ENCODE data around the gene FLVCR1. TPM values are rescaled to one million over a fixed set of nuclear protein-coding genes. Genes with fewer than 3 reads are reported as not detected.

Gene FLVCR1
- total RNA-seq, 1 experiment from 2014 or later, result 30.8 TPM

GRCh38 chr1:212917134-212917485 is 59.0 kb downstream of the FLVCR1 start:
- Mint-ChIP-seq H3K4me1 (ENCODE audit: low read depth, unreplicated experiment) (peaks cover 15% of the 10 kb centered on the region), H3K4me3 (ENCODE audit: unreplicated experiment) (no peak overlapping the region), H3K9me3 (ENCODE audit: unreplicated experiment) (no peaks in the 10 kb centered on the region), H3K27ac (ENCODE audit: unreplicated experiment) (no peak overlapping the region), H3K36me3 (ENCODE audit: insufficient read depth, unreplicated experiment) (peaks cover 10% of the 10 kb centered on the region), H3K27me3 (ENCODE audit: insufficient read depth, unreplicated experiment) (no peaks in the 10 kb centered on the region)
- ChIA-PET CTCF (no interaction called here), POLR2A (no interaction called here)
- Histone ChIP-seq H3K9me3 (no peaks in the 10 kb centered on the region), H3K27me3 (replicated peaks; ENCODE audit: control insufficient read depth, insufficient read depth, low read length) (no peaks in the 10 kb centered on the region), H3K4me3 (ENCODE audit: low read depth, low read length) (no peak overlapping the region), H3K36me3 (ENCODE audit: control insufficient read depth, insufficient read depth, low read length) (no peaks in the 10 kb centered on the region), H3K4me1 (no peaks in the 10 kb centered on the region)
- intact Hi-C loops (cut with micrococcal nuclease; ENCODE audit: unreplicated experiment), result loop anchor here (5.0 kb wide), 1 partner anchor 80 kb away; no protein-coding TSS in a partner anchor
- no TSS peak for BruUV-seq (replicated peaks)
- DNase-seq, result no peak
- TF ChIP-seq, protein P1, sequence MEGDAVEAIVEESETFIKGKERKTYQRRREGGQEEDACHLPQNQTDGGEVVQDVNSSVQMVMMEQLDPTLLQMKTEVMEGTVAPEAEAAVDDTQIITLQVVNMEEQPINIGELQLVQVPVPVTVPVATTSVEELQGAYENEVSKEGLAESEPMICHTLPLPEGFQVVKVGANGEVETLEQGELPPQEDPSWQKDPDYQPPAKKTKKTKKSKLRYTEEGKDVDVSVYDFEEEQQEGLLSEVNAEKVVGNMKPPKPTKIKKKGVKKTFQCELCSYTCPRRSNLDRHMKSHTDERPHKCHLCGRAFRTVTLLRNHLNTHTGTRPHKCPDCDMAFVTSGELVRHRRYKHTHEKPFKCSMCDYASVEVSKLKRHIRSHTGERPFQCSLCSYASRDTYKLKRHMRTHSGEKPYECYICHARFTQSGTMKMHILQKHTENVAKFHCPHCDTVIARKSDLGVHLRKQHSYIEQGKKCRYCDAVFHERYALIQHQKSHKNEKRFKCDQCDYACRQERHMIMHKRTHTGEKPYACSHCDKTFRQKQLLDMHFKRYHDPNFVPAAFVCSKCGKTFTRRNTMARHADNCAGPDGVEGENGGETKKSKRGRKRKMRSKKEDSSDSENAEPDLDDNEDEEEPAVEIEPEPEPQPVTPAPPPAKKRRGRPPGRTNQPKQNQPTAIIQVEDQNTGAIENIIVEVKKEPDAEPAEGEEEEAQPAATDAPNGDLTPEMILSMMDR (IDR thresholded peaks at IDR 0.05; ENCODE audit: insufficient read depth in 1 of 2, low read depth in 1 of 2, low read length in 1 of 2, severe bottlenecking in 1 of 2, unreplicated experiment in 1 of 2), result no peak

DNA sequence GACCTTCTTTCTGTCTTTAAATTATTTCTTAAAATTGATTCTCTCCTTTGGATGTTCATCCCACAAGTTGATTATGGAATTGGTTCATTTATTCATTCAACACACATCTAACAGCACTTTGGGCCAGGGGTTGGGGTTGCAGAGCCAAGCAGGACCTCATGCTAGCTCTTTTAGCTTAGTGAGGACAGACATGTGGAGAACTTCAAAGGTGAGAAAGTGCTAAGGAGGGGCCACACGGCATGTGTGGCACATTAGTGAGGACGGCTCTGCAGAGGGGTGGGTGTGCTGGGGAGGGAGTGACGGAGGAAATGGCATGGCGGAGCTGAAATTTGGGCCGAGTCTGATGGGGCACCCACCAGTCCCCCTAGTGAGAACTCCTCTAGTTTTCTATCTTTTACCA is 59.8 kb downstream of the FLVCR1 start:
- H3K4me1 Mint-ChIP-seq (ENCODE audit: low read depth, unreplicated experiment), result peaks cover 15% of the 10 kb centered on the region
- H3K4me3 ChIP-seq (ENCODE audit: low read depth, low read length), result no peak overlapping the region
- no peaks in the 10 kb centered on the region for H3K27me3 ChIP-seq (replicated peaks; ENCODE audit: control insufficient read depth, insufficient read depth, low read length)
- no peak for DNase-seq
- peaks cover 10% of the 10 kb centered on the region for H3K36me3 Mint-ChIP-seq (ENCODE audit: insufficient read depth, unreplicated experiment)
- H3K27ac Mint-ChIP-seq (ENCODE audit: unreplicated experiment), result no peak overlapping the region
- no peak overlapping the region for H3K4me3 Mint-ChIP-seq (ENCODE audit: unreplicated experiment)
- POLR2A ChIA-PET, result no interaction called here
- TF ChIP-seq, protein P1 (IDR thresholded peaks at IDR 0.05; ENCODE audit: insufficient read depth in 1 of 2, low read depth in 1 of 2, low read length in 1 of 2, severe bottlenecking in 1 of 2, unreplicated experiment in 1 of 2), result no peak
- BruUV-seq (replicated peaks), result no TSS peak
- CTCF ChIA-PET, result interaction anchor here (0.7 kb wide), 1 partner anchor 25 kb away, joined by 3 read pairs; no protein-coding TSS in a partner anchor
- H3K9me3 ChIP-seq, result no peaks in the 10 kb centered on the region
- H3K4me1 ChIP-seq, result no peaks in the 10 kb centered on the region
- intact Hi-C loops (cut with micrococcal nuclease; ENCODE audit: unreplicated experiment), result loop anchor here (5.0 kb wide), 1 partner anchor 79 kb away; no protein-coding TSS in a partner anchor
- H3K36me3 ChIP-seq (ENCODE audit: control insufficient read depth, insufficient read depth, low read length), result no peaks in the 10 kb centered on the region
- no peaks in the 10 kb centered on the region for H3K27me3 Mint-ChIP-seq (ENCODE audit: insufficient read depth, unreplicated experiment)
- H3K9me3 Mint-ChIP-seq (ENCODE audit: unreplicated experiment), result no peaks in the 10 kb centered on the region

- H3K4me1 Mint-ChIP-seq (ENCODE audit: low read depth, unreplicated experiment), result peaks cover 15% of the 10 kb centered on the region
- intact Hi-C loops (cut with micrococcal nuclease; ENCODE audit: unreplicated experiment), result loop anchor here (5.0 kb wide), 1 partner anchor 78 kb away; no protein-coding TSS in a partner anchor
- no TSS peak for BruUV-seq (replicated peaks)
Measured at GRCh38 chr1:212918824-212919223, 60.7 kb downstream of the FLVCR1 start.

More at GRCh38 chr1:212918824-212919223, 60.7 kb downstream of the FLVCR1 start:
- H3K9me3 Mint-ChIP-seq (ENCODE audit: unreplicated experiment), result no peaks in the 10 kb centered on the region
- no peaks in the 10 kb centered on the region for H3K36me3 ChIP-seq (ENCODE audit: control insufficient read depth, insufficient read depth, low read length)
- H3K36me3 Mint-ChIP-seq (ENCODE audit: insufficient read depth, unreplicated experiment), result peaks cover 6% of the 10 kb centered on the region
- no peak overlapping the region for H3K4me3 ChIP-seq (ENCODE audit: low read depth, low read length)
- ChIA-PET CTCF (no interaction called here), POLR2A (interaction anchor here (0.6 kb wide), 2 partner anchors 10 to 33 kb away, joined by 4 to 6 read pairs; no protein-coding TSS in a partner anchor)
- H3K27ac Mint-ChIP-seq (ENCODE audit: unreplicated experiment), result no peak overlapping the region
- H3K9me3 ChIP-seq, result no peaks in the 10 kb centered on the region
- H3K27me3 Mint-ChIP-seq (ENCODE audit: insufficient read depth, unreplicated experiment), result no peaks in the 10 kb centered on the region
- H3K27me3 ChIP-seq (replicated peaks; ENCODE audit: control insufficient read depth, insufficient read depth, low read length), result no peaks in the 10 kb centered on the region
- H3K4me1 ChIP-seq, result no peaks in the 10 kb centered on the region
- TF ChIP-seq, protein P1 (IDR thresholded peaks at IDR 0.05; ENCODE audit: insufficient read depth in 1 of 2, low read depth in 1 of 2, low read length in 1 of 2, severe bottlenecking in 1 of 2, unreplicated experiment in 1 of 2), result no peak
- no peak overlapping the region for H3K4me3 Mint-ChIP-seq (ENCODE audit: unreplicated experiment)
- no peak for DNase-seq
